Peyer's patch (tissue), 4 donors: ENCODE measurements around the gene SCTR.

Source experiments
- POLR2A ChIP-seq, 2 donors: fragments of 450-650 bp; IDR thresholded peaks; one replicate each; pipeline ENCODE4 v1.5.1; 2017; ENCODE audit warnings: antibody characterized with exemption in 2 of 2, mild to moderate bottlenecking in 2 of 2, moderate library complexity in 2 of 2
- TF ChIP-seq, protein P1 (sequence below), 6 experiments: fragments of 450-650 bp in 4 of 6; fragments of 200-600 bp in 2 of 6; sonication (generic) in 1 of 6; IDR thresholded peaks; one replicate each; pipeline ENCODE4 v1.5.1; 2017 to 2019; ENCODE audit warnings: antibody characterized with exemption in 6 of 6, mild to moderate bottlenecking in 3 of 6, moderate library complexity in 1 of 6

DNA sequence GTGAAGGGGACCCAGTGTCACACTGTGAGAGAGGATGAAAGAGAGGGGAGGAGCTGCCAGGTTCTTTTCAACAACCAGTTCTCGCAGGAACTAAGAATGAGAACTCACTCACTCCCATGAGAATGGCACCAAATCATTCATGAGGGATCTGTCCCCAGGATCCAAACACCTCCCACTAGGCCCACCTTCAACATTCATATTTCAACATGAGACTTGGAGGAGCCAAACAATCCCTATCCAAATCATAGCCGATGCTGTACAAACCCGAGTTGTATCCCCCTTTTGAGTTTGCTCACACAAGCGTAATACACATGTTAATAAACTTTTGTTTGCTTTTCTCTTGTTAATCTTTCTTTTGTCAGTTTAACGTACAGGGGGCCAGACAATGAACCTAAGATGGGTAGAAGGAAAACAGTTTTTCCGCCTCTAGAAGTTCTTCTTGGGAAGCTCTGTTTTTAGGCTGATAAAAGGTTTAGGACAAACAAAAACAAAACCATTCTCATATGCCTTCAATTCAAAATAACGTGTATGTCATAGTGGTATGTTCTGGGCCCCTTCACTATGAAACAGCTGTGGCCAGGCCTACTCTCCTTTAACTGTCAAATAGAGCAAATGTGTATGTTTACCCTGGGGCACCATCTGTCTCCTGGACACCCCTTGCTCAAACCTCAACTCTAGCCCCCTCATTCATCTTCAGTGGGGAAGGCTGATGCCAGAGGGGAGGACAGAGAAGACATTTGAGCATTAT lies 101.7 kb downstream of the SCTR start:
- TF ChIP-seq, protein P1, sequence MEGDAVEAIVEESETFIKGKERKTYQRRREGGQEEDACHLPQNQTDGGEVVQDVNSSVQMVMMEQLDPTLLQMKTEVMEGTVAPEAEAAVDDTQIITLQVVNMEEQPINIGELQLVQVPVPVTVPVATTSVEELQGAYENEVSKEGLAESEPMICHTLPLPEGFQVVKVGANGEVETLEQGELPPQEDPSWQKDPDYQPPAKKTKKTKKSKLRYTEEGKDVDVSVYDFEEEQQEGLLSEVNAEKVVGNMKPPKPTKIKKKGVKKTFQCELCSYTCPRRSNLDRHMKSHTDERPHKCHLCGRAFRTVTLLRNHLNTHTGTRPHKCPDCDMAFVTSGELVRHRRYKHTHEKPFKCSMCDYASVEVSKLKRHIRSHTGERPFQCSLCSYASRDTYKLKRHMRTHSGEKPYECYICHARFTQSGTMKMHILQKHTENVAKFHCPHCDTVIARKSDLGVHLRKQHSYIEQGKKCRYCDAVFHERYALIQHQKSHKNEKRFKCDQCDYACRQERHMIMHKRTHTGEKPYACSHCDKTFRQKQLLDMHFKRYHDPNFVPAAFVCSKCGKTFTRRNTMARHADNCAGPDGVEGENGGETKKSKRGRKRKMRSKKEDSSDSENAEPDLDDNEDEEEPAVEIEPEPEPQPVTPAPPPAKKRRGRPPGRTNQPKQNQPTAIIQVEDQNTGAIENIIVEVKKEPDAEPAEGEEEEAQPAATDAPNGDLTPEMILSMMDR (IDR thresholded peaks at IDR 0.05), result no peak
- TF ChIP-seq POLR2A (IDR thresholded peaks at IDR 0.05), result no peak
